DOHH2 (cell line): ENCODE data around the gene GALNT17.

Source experiments
- H3F3A ChIP-seq: fragments of 200-600 bp; sonication (generic), shearing (Covaris generic); 2 replicates; pipeline ENCODE4 v1.6.0; 2016; ENCODE audit warnings: antibody characterized with exemption, mild to moderate bottlenecking; ENCODE audit not compliant: control insufficient read depth, insufficient read depth
- H3K27ac ChIP-seq: fragments of 200-600 bp; sonication (generic); 2 replicates; pipeline ENCODE4 v1.5.1; 2014; ENCODE audit warnings: low read depth, mild to moderate bottlenecking, low read length, moderate library complexity
- H3K27me3 ChIP-seq: fragments of 200-600 bp; sonication (generic); 2 replicates; pipeline ENCODE4 v1.6.1; 2014; ENCODE audit warnings: mild to moderate bottlenecking, low read length, mixed read lengths; ENCODE audit not compliant: control insufficient read depth
- H3K36me3 ChIP-seq: fragments of 200-600 bp; sonication (generic); 2 replicates; pipeline ENCODE4 v1.6.1; 2014; ENCODE audit warnings: mild to moderate bottlenecking, low read length, moderate library complexity, mixed read lengths; ENCODE audit not compliant: control insufficient read depth
- H3K4me1 ChIP-seq: fragments of 200-600 bp; sonication (generic); 2 replicates; pipeline ENCODE4 v1.6.1; 2014; ENCODE audit warnings: mild to moderate bottlenecking, low read length, mixed read lengths; ENCODE audit not compliant: control insufficient read depth
- H3K4me2 ChIP-seq: fragments of 200-600 bp; sonication (generic); 2 replicates; pipeline ENCODE4 v1.6.0; 2014; ENCODE audit warnings: mild to moderate bottlenecking, low read length, moderate library complexity
- H3K4me3 ChIP-seq: fragments of 200-600 bp; sonication (generic); 2 replicates; pipeline ENCODE4 v1.5.1; 2014; ENCODE audit warnings: mild to moderate bottlenecking, low read length, mixed read lengths
- H3K79me2 ChIP-seq: fragments of 200-600 bp; sonication (generic); 2 replicates; pipeline ENCODE4 v1.6.1; 2014; ENCODE audit warnings: mild to moderate bottlenecking, low read length, mixed read lengths; ENCODE audit not compliant: control insufficient read depth
- H3K9me2 ChIP-seq: fragments of 200-600 bp; sonication (generic); replicated peaks from 2 replicates; pipeline ENCODE4 v1.6.1; 2014; ENCODE audit warnings: mild to moderate bottlenecking, low read length, mixed read lengths; ENCODE audit not compliant: control insufficient read depth
- H3K9me3 ChIP-seq: fragments of 200-600 bp; sonication (generic); 2 replicates; pipeline ENCODE4 v1.6.1; 2014; ENCODE audit warnings: antibody characterized with exemption, low read length, mixed read lengths; ENCODE audit not compliant: control insufficient read depth, insufficient read depth
- H4K20me1 ChIP-seq: fragments of 200-600 bp; sonication (generic); 2 replicates; pipeline ENCODE4 v1.6.0; 2014; ENCODE audit warnings: low read depth, mild to moderate bottlenecking, antibody characterized with exemption, low read length, moderate library complexity; ENCODE audit not compliant: control insufficient read depth, insufficient read depth
- EZH2phosphoT487 ChIP-seq: fragments of 200-600 bp; sonication (generic); IDR thresholded peaks from 2 replicates; pipeline ENCODE4 v1.6.1; 2017; ENCODE audit warnings: borderline replicate concordance, mild to moderate bottlenecking, antibody characterized with exemption, low read length, moderate library complexity, mixed read lengths
- TF ChIP-seq, protein P1 (sequence below): fragments of 200-600 bp; sonication (generic); IDR thresholded peaks from one replicate; pipeline ENCODE4 v1.5.1; 2014; ENCODE audit warnings: antibody characterized with exemption, mild to moderate bottlenecking, low read depth, low read length; ENCODE audit not compliant: poor library complexity, severe bottlenecking

The GALNT17 gene

DNA sequence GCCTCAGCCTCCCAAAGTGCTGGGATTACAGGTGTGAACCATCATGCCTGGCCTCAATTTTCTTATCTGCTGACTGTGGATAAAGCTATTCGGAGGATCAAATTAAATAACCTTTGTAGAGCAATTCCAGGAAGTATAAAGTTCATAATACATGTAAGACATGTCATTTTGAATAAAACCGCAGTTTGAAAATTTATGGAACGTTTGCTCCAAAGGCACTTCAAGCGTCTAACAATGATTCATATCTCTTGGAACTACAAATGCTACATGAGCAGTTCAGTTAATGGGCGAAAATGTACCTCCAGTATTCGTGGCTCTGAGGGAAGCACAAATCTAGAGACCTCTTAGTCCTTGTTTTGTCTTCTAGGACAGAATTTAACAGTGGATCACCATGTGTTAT lies 190.3 kb downstream of the GALNT17 start:
- H3K27me3 ChIP-seq, result no peaks in the 10 kb centered on the region
- H3K4me3 ChIP-seq, result no peak overlapping the region
- no peaks in the 10 kb centered on the region for H3K36me3 ChIP-seq
- no peaks in the 10 kb centered on the region for H3F3A ChIP-seq
- no peak overlapping the region for H3K27ac ChIP-seq
- no peaks in the 10 kb centered on the region for H3K4me1 ChIP-seq
- H3K79me2 ChIP-seq, result no peaks in the 10 kb centered on the region
- TF ChIP-seq, protein P1, sequence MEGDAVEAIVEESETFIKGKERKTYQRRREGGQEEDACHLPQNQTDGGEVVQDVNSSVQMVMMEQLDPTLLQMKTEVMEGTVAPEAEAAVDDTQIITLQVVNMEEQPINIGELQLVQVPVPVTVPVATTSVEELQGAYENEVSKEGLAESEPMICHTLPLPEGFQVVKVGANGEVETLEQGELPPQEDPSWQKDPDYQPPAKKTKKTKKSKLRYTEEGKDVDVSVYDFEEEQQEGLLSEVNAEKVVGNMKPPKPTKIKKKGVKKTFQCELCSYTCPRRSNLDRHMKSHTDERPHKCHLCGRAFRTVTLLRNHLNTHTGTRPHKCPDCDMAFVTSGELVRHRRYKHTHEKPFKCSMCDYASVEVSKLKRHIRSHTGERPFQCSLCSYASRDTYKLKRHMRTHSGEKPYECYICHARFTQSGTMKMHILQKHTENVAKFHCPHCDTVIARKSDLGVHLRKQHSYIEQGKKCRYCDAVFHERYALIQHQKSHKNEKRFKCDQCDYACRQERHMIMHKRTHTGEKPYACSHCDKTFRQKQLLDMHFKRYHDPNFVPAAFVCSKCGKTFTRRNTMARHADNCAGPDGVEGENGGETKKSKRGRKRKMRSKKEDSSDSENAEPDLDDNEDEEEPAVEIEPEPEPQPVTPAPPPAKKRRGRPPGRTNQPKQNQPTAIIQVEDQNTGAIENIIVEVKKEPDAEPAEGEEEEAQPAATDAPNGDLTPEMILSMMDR, result no peak
- TF ChIP-seq EZH2phosphoT487, result no peak
- no peak overlapping the region for H3K4me2 ChIP-seq
- no peaks in the 10 kb centered on the region for H4K20me1 ChIP-seq
- H3K9me2 ChIP-seq, result no peaks in the 10 kb centered on the region
- no peaks in the 10 kb centered on the region for H3K9me3 ChIP-seq

DNA sequence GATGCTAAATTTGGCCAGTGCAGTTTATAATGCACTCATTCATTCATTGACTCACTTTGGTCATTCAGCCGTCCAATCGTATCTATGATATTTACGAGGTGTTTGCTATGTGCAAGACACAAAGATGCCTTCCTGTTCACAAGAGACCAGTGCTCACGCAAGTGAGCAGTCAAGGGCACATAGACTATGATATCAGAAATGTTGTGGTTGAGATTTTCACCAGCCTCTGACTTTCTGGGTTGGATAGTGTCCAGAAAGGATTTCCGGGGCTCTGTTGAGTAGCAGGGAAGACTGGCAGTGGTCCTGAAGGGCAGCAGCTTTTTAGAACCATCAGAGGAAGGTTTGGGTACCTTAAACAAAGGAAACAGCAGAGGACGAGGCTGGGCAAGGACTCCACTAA lies 191.8 kb downstream of the GALNT17 start:
- Histone ChIP-seq H3K9me3 (no peaks in the 10 kb centered on the region), H3K27me3 (no peaks in the 10 kb centered on the region), H4K20me1 (no peaks in the 10 kb centered on the region), H3K4me3 (no peak overlapping the region), H3K36me3 (no peaks in the 10 kb centered on the region), H3F3A (no peaks in the 10 kb centered on the region), H3K27ac (no peak overlapping the region), H3K4me2 (no peak overlapping the region), H3K4me1 (no peaks in the 10 kb centered on the region), H3K79me2 (no peaks in the 10 kb centered on the region), H3K9me2 (no peaks in the 10 kb centered on the region)
- TF ChIP-seq, protein P1, result no peak
- no peak for TF ChIP-seq EZH2phosphoT487

DNA sequence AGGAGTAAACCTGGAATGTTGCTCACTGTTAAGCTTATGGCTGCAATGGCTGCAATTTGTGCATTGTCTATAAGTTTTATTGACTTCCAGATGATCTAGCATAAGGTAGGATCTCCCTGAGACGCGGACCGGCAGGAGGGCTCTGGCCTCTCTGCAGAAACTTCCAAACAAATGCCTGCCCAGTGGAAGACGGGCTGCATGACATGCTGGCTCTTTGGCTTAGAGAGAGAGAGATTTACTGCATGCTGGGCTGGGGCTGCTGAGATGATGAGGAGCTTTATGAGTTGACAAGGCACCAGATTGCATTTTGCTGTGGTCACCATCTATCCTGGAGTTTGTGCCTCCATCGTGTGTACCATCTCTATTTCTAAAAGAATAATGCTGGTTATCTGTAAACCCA lies 193.2 kb downstream of the GALNT17 start:
- Histone ChIP-seq H3K9me2 (no peaks in the 10 kb centered on the region), H3K36me3 (no peaks in the 10 kb centered on the region), H3K79me2 (no peaks in the 10 kb centered on the region), H3K9me3 (no peaks in the 10 kb centered on the region), H3K27ac (no peak overlapping the region), H3K4me2 (no peak overlapping the region), H3K27me3 (no peaks in the 10 kb centered on the region), H3F3A (no peaks in the 10 kb centered on the region), H3K4me3 (no peak overlapping the region), H4K20me1 (no peaks in the 10 kb centered on the region), H3K4me1 (no peaks in the 10 kb centered on the region)
- TF ChIP-seq EZH2phosphoT487, result no peak
- TF ChIP-seq, protein P1, result no peak

DNA sequence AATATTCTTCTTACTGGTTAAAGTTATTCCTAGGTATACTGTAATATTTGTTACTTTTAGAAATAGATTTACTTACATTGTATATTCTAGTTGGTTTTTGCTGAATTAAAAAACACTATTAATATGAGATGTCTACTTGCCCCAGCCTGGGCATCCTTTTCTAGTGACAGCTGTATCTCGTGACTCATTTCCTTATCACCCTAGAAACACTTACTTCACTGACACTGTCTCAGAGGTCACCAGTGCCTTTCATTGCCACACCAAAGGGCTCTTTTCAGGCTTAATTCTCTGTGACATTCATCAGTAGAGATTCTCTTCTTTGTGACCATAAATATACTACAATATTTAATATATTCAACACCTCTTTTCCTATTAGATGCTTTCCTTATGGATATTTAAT lies 194.7 kb downstream of the GALNT17 start:
- Histone ChIP-seq H4K20me1 (no peaks in the 10 kb centered on the region), H3K9me2 (no peaks in the 10 kb centered on the region), H3K4me2 (no peak overlapping the region), H3F3A (no peaks in the 10 kb centered on the region), H3K27ac (no peak overlapping the region), H3K27me3 (no peaks in the 10 kb centered on the region), H3K9me3 (no peaks in the 10 kb centered on the region), H3K36me3 (no peaks in the 10 kb centered on the region), H3K79me2 (no peaks in the 10 kb centered on the region), H3K4me1 (no peaks in the 10 kb centered on the region), H3K4me3 (no peak overlapping the region)
- TF ChIP-seq, protein P1, result no peak
- no peak for TF ChIP-seq EZH2phosphoT487
